SKM-1 treated with dmso at 0.1 percent for 144 hours (cell line): ENCODE data around the gene ARHGEF1.

Source experiments
- DNase-seq: peaks from one replicate; lab custom pipeline; 2025; ENCODE audit not compliant: unreplicated experiment; lab: John Stamatoyannopoulos, UW

Gene ARHGEF1

DNA sequence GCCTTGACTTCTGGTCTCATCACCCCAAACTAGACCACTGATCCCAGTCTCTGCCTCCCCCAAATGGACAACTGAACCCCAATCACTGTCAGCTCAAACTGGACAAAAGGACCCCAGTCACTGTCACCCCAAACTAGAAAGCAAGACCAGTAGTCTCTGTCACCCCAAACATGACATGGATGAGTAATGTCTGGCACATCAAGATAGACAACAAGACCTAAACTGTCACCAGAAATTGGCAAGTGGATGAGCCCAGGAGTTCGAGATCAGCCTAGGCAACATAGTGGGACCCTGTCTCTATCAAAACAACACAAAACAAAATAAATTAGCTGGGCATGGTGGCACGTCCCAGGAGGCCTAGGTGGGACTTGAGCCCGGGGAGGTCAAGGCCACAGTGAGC, 64.1 kb downstream of the ARHGEF1 start:
- DNase-seq, result no peak

DNA sequence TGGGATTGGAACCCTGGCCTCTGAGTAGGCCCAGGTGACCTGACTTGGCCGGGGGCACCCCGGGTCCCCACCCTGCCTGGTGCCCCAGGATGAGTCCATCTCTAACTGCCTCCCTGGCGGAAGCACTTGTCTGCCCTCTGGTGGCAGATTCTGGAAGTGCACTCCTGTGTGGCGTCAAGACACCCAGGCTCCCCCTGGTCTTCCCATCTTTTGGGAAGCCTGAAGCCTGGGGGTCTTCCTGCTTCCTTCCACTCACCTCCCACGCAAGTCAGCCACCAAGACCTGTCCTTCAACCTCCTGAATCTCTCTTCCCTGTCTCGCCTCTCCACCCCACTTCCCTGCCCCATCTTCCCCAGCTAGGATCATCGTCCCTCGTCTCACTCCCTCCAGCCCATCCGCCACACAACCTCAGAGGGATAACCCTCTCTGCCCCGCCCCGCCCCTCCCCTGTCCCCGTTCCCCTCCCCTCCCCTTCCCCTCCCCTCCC, 68.7 kb downstream of the ARHGEF1 start:
- DNase-seq, result no peak

DNA sequence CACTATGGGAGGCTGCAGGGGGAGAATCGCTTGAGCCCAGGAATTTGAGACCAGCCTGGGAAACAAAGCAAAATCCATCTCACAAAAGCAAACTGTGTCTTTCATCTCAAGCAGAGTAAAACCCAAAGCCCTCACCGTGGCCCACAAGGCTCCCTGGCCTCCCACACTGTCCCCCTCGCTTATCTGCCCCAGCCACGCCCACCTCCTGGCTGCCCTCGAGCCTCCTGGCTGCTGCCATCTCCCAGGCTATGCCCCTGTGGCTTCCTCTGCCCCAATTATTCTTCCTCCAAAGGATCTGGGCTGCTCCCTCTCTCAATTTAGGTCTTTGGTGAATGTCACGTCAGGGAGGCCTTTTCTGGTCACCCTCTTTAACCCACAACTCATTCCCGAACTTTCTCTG, 72.5 kb downstream of the ARHGEF1 start:
- DNase-seq, result no peak

DNA sequence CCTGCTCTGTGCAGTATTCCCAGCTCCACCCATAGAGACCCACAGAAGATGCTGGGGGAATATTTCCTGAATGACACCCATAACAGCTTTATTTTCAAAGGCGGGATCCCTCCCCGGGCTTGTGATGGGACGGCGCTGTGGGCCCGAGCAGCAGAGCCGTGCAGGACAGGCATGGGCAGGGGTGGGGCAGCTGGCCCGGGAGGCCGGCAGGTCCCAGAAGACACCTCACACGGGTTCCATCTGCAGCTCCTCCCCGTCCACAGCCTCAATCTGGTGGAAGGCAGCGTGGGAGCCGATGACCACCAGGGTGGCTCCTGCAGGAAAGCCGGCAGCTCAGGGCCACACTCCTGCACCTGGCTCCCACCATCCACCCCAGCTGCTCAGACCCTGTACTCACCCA, 73.6 kb downstream of the ARHGEF1 start:
- DNase-seq, result no peak
